Adrenal gland (tissue), 12 donors: Measurements from ENCODE around the gene RND2. TPM values are rescaled to one million over a fixed set of nuclear protein-coding genes. Genes with fewer than 3 reads are reported as not detected.
A peak's percentile ranks its signal among the peaks of the same experiment; 100 is the strongest.
"Not testable (repeated sequence)": the region's sequence is repeated elsewhere in the genome, so short reads cannot be mapped to it uniquely, and the experiment has no call there.

Source experiments
- DNase-seq, 7 donors: peaks; one replicate each; pipeline ENCODE4 v3.0.0-alpha.2; 2019 to 2020
- H3K27ac ChIP-seq, 5 donors: fragments of 200-600 bp; sonication (generic) in 4 of 5; 1 replicate in 3 of 5; 2 replicates in 2 of 5; pipeline versions ENCODE4 v1.5.1 to v1.8.0; 2016 to 2020; ENCODE audit warnings: mild to moderate bottlenecking in 1 of 5
- H3K27me3 ChIP-seq: fragments of 200-600 bp; 2 replicates; pipeline ENCODE4 v1.8.0; 2021
- H3K36me3 ChIP-seq, 2 donors: fragments of 200-600 bp; replicated peaks in 1 of 2; 1 replicate in 1 of 2; 2 replicates in 1 of 2; pipeline versions ENCODE4 v1.5.1 to v1.8.0; 2018 to 2022
- H3K4me1 ChIP-seq, 2 donors: fragments of 200-600 bp; replicated peaks in 1 of 2; 1 replicate in 1 of 2; 2 replicates in 1 of 2; pipeline versions ENCODE4 v1.5.1 to v1.8.0; 2018 to 2021
- H3K4me3 ChIP-seq, 4 donors: fragments of 200-600 bp; sonication (generic) in 3 of 4; one replicate each; pipeline ENCODE4 v1.5.1; 2016 to 2018
- H3K9me3 ChIP-seq, 3 donors: fragments of 200-600 bp; sonication (generic) in 1 of 3; replicated peaks in 1 of 3; 1 replicate in 2 of 3; 2 replicates in 1 of 3; pipeline versions ENCODE4 v1.5.1 to v1.8.0; 2016 to 2021
- POLR2A ChIP-seq, 2 donors: fragments of 450-650 bp; IDR thresholded peaks; one replicate each; pipeline ENCODE4 v1.6.1; 2017; ENCODE audit warnings: antibody characterized with exemption in 2 of 2, mild to moderate bottlenecking in 2 of 2, moderate library complexity in 1 of 2
- WGBS, 4 donors: extraction: QIAGEN DNeasy Blood & Tissue Kit in 2 of 4; methylation state at CpG; one replicate each; pipeline versions ENCODE4 v1.1.5 to v1.1.7; 2013 to 2017; 5-methylcytosine and 5-hydroxymethylcytosine counted together
- intact Hi-C, 2 donors: fragments of 100-400 bp; cut with DNase I; formaldehyde crosslinking; loops; one replicate each; pipeline versions ENCODE4 v1.14.1 to v1.15.0; 2022 to 2023
- polyA plus RNA-seq, 3 donors: library from polyadenylated mRNA; stranded (reverse); fragments of 200-250 nt in 2 of 3; fragments of 350-450 nt in 1 of 3; fragmentation: Illumina TruSeq in 1 of 3; extraction: RNeasy Lipid Tissue Mini Kit (QIAGEN cat#74804) in 1 of 3; gene quantifications; one replicate each; pipeline ENCODE4 v1.2.3, GENCODE V29; 2013 to 2014
- total RNA-seq, 9 donors: library from RNA; depleted of rRNA in 4 of 9; stranded (reverse); fragments of >200 nt in 4 of 9; fragments of 120-200 nt in 1 of 9; fragmentation: NEBNext Ultra II Directional in 1 of 9; extraction: Animal tissue kit (Norgen Biotek cat#: 25700) in 1 of 9; gene quantifications; one replicate each; pipeline versions ENCODE4 v1.1.0 to v1.2.4, GENCODE V29; 2013 to 2023
- TF ChIP-seq, protein P1 (sequence below), 6 experiments: fragments of 450-650 bp in 4 of 6; fragments of 200-600 bp in 2 of 6; sonication (generic) in 1 of 6; IDR thresholded peaks; 1 replicate in 5 of 6; 2 replicates in 1 of 6; pipeline versions ENCODE4 v1.5.1 to v1.8.0; 2016 to 2021; ENCODE audit warnings: antibody characterized with exemption in 6 of 6, mild to moderate bottlenecking in 2 of 6, moderate library complexity in 1 of 6
- donor health status: healthy with polysubstance abuse.
- donor health status: Bipolar disorder and iron deficiency.
- donor health status: DM: yes; HTN: yes; CAD: no.
- donor health status: DM: no; HTN: no; CAD: no.
- donor health status: DM: no; HTN: no; CAD: no.
- donor health status: DM: yes; HTN: yes; CAD: no.

RND2 gene
- total and polyA plus RNA-seq, 12 donors = 1.3 to 8.2 (median 3.6) TPM

DNA sequence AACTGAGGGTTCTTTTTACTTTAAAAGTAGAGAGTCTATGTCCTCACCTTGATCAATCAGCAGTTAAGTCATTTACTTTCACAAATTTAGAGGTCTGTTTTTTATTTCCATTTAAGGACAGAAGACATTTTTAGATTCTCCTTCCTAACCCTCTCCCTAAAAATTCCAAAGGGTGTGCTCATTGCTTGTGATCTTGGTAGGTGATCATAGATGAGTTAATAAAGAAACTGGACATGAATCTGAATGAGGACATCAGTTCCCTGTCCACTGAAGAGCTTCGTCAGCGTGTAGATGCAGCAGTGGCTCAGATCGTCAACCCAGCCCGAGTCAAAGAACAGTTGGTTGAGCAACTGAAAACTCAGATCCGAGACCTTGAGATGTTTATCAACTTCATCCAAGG lies 35.9 kb upstream of the RND2 start:
- Histone ChIP-seq H3K9me3 (no peaks in the 10 kb centered on the region), H3K36me3 (peaks cover 0 to 79% of the 10 kb centered on the region in 2 donors), H3K27me3 (no peaks in the 10 kb centered on the region), H3K4me1 (peaks cover 13 to 29% of the 10 kb centered on the region in 2 donors), H3K27ac (peak overlapping the region; percentile 17 to 84 (median 66)), H3K4me3 (no peak overlapping the region)
- DNase-seq = peak in 2 of 7 donors; percentile 42 to 44
- intact Hi-C loops = no loop called here
- TF ChIP-seq, protein P1, sequence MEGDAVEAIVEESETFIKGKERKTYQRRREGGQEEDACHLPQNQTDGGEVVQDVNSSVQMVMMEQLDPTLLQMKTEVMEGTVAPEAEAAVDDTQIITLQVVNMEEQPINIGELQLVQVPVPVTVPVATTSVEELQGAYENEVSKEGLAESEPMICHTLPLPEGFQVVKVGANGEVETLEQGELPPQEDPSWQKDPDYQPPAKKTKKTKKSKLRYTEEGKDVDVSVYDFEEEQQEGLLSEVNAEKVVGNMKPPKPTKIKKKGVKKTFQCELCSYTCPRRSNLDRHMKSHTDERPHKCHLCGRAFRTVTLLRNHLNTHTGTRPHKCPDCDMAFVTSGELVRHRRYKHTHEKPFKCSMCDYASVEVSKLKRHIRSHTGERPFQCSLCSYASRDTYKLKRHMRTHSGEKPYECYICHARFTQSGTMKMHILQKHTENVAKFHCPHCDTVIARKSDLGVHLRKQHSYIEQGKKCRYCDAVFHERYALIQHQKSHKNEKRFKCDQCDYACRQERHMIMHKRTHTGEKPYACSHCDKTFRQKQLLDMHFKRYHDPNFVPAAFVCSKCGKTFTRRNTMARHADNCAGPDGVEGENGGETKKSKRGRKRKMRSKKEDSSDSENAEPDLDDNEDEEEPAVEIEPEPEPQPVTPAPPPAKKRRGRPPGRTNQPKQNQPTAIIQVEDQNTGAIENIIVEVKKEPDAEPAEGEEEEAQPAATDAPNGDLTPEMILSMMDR (IDR thresholded peaks at IDR 0.05) = no peak
- no peak for TF ChIP-seq POLR2A (IDR thresholded peaks at IDR 0.05)
- 46 to 63% (median 52%) methylated on average over 5 of the region's 5 CpGs for WGBS, 4 donors

DNA sequence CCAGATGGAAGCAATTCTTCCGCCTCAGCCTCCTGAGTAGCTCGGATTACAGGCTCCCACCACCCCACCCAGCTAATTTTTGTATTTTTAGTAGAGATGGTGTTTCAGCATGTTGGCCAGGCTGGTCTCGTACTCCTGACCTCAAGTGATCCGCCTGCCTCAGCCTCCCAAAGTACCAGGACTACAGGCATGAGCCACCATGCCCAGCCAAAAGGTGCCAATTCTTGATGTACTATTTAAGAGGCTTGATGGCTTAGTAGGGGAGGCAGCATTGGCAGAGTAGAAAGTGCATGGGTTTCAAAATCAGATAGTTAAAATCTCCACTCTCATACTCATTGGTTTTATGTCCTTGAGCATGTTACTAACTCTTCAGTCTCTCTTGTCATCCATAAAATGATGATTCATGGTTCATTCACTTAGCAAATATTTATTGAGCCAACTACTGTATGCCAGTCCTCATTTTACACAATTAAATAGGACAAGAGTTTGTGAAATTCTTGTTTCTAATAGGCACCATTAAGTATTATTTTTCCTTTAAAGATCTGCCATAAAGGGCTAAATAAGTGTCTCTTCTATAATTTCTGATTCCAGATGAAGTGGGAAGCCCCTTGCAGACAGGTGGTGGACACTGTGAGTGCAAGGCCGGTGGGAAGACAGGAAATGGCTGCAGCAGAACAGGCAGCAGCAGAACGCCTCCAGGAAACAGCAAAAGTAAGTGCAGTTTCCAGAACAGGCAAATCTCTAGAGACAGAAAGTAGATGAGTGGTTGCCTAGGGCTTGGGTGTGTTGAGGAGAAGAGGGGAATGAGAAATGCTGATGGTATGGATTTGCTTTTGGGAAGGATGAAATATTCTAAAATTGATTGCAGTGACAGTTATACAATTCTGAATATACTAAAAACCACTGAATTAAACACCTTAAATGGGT lies 35.0 kb upstream of the RND2 start:
- DNase-seq = no peak
- Histone ChIP-seq H3K4me3 (no peak overlapping the region), H3K4me1 (peaks cover 13 to 20% of the 10 kb centered on the region in 2 donors), H3K27me3 (no peaks in the 10 kb centered on the region), H3K36me3 (peaks cover 0 to 78% of the 10 kb centered on the region in 2 donors), H3K9me3 (no peaks in the 10 kb centered on the region), H3K27ac (peak overlapping the region; percentile 57 to 84 (median 67))
- 60 to 75% (median 68%) methylated on average over 6 of the region's 6 CpGs for whole genome bisulfite sequencing, 4 donors
- intact Hi-C loops = loop anchor here in 1 of 2 donors (10.0 kb wide), 1 partner anchor 145 kb away; the partner anchor contains the start of gene AOC2
- TF ChIP-seq, protein P1 (IDR thresholded peaks at IDR 0.05) = no peak
- TF ChIP-seq POLR2A (IDR thresholded peaks at IDR 0.05) = no peak

DNA sequence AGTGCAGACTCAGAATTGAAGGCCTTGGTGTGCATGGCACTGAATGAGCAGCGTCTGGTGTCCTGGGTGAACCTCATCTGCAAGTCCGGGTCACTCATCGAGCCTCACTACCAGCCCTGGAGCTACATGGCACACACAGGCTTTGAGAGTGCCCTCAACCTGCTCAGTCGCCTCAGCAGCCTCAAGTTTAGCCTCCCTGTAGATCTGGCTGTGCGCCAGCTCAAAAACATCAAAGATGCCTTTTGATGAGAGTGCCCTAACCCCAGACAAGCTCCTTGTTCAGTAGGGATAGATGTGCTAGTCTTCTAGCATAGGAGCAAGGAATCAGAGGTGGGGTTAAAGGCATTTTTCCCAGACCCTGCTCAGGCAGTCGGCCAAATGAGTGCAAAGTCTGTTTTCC lies 33.6 kb upstream of the RND2 start:
- intact Hi-C loops = loop anchor here in 1 of 2 donors (10.0 kb wide), 1 partner anchor 147 kb away; the partner anchor contains the start of gene AOC2
- DNase-seq = no peak
- no peaks in the 10 kb centered on the region for H3K27me3 ChIP-seq
- H3K36me3 ChIP-seq = peaks cover 0 to 65% of the 10 kb centered on the region in 2 donors
- TF ChIP-seq POLR2A (IDR thresholded peaks at IDR 0.05) = no peak
- TF ChIP-seq, protein P1 (IDR thresholded peaks at IDR 0.05) = no peak
- no peaks in the 10 kb centered on the region for H3K9me3 ChIP-seq
- no peak overlapping the region for H3K4me3 ChIP-seq
- peaks cover 13 to 18% of the 10 kb centered on the region in 2 donors for H3K4me1 ChIP-seq
- 86 to 100% (median 90%) methylated on average over 2 to 6 of the region's 6 CpGs for WGBS, 4 donors
- H3K27ac ChIP-seq = peak overlapping the region in 2 of 5 donors; percentile 43 to 84

DNA sequence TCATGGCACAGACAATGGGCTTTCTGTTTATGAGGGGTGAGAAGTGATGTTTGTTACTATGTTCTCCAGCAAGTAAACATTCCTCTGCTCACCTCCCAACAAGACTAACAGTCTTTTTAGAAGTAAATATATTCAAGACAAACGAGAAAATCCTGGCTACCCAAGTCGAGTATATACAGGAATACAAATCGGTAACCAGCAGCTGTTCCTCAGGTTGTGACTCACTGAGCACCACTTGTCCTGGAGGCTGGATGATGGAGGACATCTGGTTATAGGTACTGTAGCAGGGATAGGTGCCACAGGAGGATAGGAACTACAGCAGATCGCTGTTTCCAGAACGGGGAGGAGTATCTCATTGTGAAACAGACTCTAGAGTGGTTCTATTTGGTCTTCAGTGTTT lies 32.2 kb upstream of the RND2 start:
- Histone ChIP-seq H3K27me3 (no peaks in the 10 kb centered on the region), H3K36me3 (peaks cover 0 to 56% of the 10 kb centered on the region in 2 donors), H3K27ac (no peak overlapping the region), H3K4me3 (no peak overlapping the region), H3K4me1 (peaks cover 13 to 25% of the 10 kb centered on the region in 2 donors), H3K9me3 (no peaks in the 10 kb centered on the region)
- intact Hi-C loops = loop anchor here in 1 of 2 donors (10.0 kb wide), 1 partner anchor 148 kb away; the partner anchor contains the start of gene AOC2
- WGBS, 4 donors = 76 to 95% (median 90%) methylated on average over 5 of the region's 5 CpGs
- TF ChIP-seq, protein P1 (IDR thresholded peaks at IDR 0.05) = peak in 1 of 6 experiments; percentile 1
- no peak for TF ChIP-seq POLR2A (IDR thresholded peaks at IDR 0.05)
- no peak for DNase-seq

DNA sequence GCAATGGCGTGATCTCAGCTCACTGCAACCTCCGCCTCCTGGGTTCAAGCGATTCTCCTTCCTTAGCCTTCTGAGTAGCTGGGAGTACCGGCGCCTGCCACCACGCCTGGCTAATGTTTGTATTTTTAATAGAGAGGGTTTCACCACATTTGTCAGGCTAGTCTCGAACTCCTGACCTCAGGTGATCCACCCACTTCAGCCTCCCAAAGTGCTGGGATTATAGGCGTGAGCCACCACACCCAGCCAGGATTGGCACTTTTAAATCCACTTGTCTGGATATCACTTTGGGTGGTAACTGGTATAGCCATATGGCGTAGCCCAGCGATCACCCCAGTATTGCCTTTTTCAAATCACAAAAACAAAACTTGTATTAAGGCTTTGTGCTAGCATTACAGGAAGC lies 31.1 kb upstream of the RND2 start:
- H3K27me3 ChIP-seq, H3K4me3 ChIP-seq, H3K27ac ChIP-seq, H3K9me3 ChIP-seq, DNase-seq: not testable (repeated sequence)
- H3K36me3 ChIP-seq = peaks cover 0 to 45% of the 10 kb centered on the region in 2 donors
- intact Hi-C loops = loop anchor here in 1 of 2 donors (10.0 kb wide), 1 partner anchor 149 kb away; the partner anchor contains the start of gene AOC2
- peaks cover 10 to 24% of the 10 kb centered on the region in 2 donors for H3K4me1 ChIP-seq
- 85 to 88% (median 87%) methylated on average over 10 of the region's 10 CpGs for WGBS, 4 donors
